ENCODE data around the gene KIRREL1.

DNA sequence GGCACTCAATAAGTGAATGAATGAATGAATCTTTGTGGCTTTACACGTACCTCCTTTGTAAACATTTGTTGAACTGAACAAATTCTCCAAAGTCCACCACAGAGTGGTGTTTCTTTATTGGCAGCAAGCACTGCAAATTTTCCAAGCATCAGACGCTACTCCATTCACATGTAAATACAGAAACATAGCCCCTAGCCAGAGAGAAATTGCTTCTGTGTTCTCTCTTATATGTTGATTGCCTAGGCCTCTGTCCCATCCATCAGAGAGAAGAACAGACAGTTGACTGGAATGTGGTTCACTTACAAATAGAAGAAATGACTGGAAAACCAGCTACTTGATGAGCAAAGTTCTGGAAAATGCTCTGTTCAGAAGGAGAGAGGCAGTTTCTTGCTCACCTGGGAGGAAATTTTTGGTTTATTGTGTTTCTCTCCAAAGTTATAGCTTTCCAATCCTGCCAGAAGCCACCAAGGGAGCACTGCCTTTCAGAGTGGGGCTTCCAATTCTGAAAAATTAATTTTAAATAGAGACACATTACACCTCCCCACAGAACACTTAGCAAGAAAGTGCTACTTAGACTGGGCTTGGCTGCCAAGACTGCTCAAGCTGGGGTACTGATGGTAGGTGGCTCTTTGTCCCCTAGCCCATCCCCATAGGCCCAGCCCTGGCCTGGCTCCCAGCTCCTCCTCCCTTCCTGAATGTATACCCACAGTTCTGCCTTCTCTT lies 18.1 kb upstream of the KIRREL1 start:
- TF ChIP-seq, protein P1, sequence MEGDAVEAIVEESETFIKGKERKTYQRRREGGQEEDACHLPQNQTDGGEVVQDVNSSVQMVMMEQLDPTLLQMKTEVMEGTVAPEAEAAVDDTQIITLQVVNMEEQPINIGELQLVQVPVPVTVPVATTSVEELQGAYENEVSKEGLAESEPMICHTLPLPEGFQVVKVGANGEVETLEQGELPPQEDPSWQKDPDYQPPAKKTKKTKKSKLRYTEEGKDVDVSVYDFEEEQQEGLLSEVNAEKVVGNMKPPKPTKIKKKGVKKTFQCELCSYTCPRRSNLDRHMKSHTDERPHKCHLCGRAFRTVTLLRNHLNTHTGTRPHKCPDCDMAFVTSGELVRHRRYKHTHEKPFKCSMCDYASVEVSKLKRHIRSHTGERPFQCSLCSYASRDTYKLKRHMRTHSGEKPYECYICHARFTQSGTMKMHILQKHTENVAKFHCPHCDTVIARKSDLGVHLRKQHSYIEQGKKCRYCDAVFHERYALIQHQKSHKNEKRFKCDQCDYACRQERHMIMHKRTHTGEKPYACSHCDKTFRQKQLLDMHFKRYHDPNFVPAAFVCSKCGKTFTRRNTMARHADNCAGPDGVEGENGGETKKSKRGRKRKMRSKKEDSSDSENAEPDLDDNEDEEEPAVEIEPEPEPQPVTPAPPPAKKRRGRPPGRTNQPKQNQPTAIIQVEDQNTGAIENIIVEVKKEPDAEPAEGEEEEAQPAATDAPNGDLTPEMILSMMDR (IDR thresholded peaks at IDR 0.05): no peak
- TF ChIP-seq ELF4 (CRISPR knock-in tag; IDR thresholded peaks at IDR 0.05; ENCODE audit: low read depth) (no peak), ZBTB21 (CRISPR knock-in tag; IDR thresholded peaks at IDR 0.05; ENCODE audit: borderline replicate concordance) (no peak)
- TF ChIP-seq, protein P2, sequence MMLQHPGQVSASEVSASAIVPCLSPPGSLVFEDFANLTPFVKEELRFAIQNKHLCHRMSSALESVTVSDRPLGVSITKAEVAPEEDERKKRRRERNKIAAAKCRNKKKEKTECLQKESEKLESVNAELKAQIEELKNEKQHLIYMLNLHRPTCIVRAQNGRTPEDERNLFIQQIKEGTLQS (CRISPR knock-in tag; conservative IDR thresholded peaks at IDR 0.05): no peak

Measured in WTC11 (cell line).